Prostate gland (tissue), 2 donors: ENCODE measurements around the gene RBM19.

ENCODE experiments used
- CTCF ChIP-seq, 4 experiments: fragments of 200-600 bp in 2 of 4; fragments of 450-650 bp in 2 of 4; sonication (generic) in 2 of 4; IDR thresholded peaks; 1 replicate in 3 of 4; 2 replicates in 1 of 4; pipeline ENCODE4 v1.5.1; 2016 to 2019; ENCODE audit warnings: antibody characterized with exemption in 4 of 4, mild to moderate bottlenecking in 2 of 4, moderate library complexity in 2 of 4
- POLR2A ChIP-seq: fragments of 450-650 bp; IDR thresholded peaks from one replicate; pipeline ENCODE4 v1.6.1; 2016; ENCODE audit warnings: antibody characterized with exemption, mild to moderate bottlenecking
- POLR2AphosphoS5 ChIP-seq: sonication (generic); formaldehyde crosslinking; IDR thresholded peaks from one replicate; pipeline ENCODE4 v1.6.1; 2017; ENCODE audit warnings: antibody characterized with exemption

DNA sequence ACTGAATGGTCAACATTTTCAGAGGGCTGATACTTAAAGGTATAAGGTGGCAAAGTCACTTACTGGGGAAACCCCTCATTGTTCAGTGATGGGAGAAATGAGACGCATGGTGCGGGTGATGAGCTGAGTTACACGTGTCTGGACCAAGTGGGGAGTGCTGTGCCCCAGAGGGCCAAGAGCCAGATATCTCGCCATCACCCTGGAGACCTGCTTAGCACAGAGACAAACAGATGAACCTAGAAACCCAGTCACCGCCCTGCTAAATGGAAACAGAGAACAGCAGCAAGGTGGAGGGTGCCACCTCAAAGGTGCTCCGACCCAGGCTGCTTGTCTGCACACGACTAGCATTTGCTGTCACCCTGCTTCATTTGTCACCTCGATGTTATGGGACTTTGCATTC lies 92.4 kb downstream of the RBM19 start:
- TF ChIP-seq POLR2A (no peak), CTCF (IDR thresholded peaks at IDR 0.05) (no peak), POLR2AphosphoS5 (no peak)
